ENCODE results near the gene ARHGAP32. TPM values are rescaled to one million over a fixed set of nuclear protein-coding genes. Genes with fewer than 3 reads are reported as not detected.

ARHGAP32 gene
- total RNA-seq, 1 donor from 2014 or later: 38.4 TPM

DNA sequence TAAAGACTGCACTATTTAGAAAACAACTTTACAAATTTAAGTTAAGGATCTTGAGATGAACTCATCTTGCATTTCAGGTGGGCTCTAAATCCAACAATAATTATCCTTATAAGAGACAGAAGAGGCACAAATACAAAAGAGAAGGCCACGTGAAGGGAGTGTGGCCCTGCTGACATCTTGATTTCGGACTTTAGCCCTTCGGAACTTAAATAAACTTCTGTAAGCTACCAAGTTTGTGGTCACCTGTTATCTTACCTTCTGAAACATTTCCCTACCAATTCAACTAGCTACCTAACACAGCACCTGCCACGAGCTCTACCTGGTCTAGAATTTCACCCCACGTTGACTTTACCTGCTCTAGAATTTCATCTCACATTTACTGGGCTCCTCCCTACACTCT is 42.9 kb upstream of the ARHGAP32 start:
- peaks cover 24% of the 10 kb centered on the region for H3K36me3 Mint-ChIP-seq (ENCODE audit: low read depth)
- DNase-seq (ENCODE audit: low read depth, low spot score): no peak
- TF ChIP-seq, protein P1, sequence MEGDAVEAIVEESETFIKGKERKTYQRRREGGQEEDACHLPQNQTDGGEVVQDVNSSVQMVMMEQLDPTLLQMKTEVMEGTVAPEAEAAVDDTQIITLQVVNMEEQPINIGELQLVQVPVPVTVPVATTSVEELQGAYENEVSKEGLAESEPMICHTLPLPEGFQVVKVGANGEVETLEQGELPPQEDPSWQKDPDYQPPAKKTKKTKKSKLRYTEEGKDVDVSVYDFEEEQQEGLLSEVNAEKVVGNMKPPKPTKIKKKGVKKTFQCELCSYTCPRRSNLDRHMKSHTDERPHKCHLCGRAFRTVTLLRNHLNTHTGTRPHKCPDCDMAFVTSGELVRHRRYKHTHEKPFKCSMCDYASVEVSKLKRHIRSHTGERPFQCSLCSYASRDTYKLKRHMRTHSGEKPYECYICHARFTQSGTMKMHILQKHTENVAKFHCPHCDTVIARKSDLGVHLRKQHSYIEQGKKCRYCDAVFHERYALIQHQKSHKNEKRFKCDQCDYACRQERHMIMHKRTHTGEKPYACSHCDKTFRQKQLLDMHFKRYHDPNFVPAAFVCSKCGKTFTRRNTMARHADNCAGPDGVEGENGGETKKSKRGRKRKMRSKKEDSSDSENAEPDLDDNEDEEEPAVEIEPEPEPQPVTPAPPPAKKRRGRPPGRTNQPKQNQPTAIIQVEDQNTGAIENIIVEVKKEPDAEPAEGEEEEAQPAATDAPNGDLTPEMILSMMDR (conservative IDR thresholded peaks at IDR 0.05): no peak
- peaks cover 10% of the 10 kb centered on the region for H3K9me3 Mint-ChIP-seq
- no peak overlapping the region for H3K27ac Mint-ChIP-seq (ENCODE audit: unreplicated experiment)
- H3K4me3 Mint-ChIP-seq: no peak overlapping the region
- H3K27me3 Mint-ChIP-seq (ENCODE audit: low read depth): no peaks in the 10 kb centered on the region
- no peaks in the 10 kb centered on the region for H3K4me1 Mint-ChIP-seq

DNA sequence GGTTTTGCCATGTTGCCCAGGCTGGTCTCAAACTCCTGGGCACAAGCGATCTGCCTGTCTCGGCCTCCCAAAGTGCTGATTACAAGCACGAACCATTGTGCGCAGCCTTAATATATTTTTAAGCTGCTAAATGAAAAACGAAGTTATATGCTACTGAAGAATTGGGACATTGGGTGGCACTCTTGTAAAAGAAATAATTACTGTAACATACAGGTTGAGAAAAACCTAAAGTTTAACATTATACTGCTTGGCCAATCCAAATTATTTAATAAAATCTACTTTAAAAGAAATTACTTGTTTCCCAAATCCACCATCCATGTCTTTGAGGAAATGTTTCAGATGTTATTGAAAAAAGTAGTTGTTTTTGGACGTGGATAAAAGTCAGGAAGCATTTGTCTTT is 37.9 kb upstream of the ARHGAP32 start:
- no peak overlapping the region for H3K4me3 Mint-ChIP-seq
- peaks cover 11% of the 10 kb centered on the region for H3K9me3 Mint-ChIP-seq
- no peaks in the 10 kb centered on the region for H3K27me3 Mint-ChIP-seq (ENCODE audit: low read depth)
- no peak for DNase-seq (ENCODE audit: low read depth, low spot score)
- H3K36me3 Mint-ChIP-seq (ENCODE audit: low read depth): peaks cover 24% of the 10 kb centered on the region
- H3K27ac Mint-ChIP-seq (ENCODE audit: unreplicated experiment): no peak overlapping the region
- TF ChIP-seq, protein P1 (conservative IDR thresholded peaks at IDR 0.05): no peak
- no peaks in the 10 kb centered on the region for H3K4me1 Mint-ChIP-seq

DNA sequence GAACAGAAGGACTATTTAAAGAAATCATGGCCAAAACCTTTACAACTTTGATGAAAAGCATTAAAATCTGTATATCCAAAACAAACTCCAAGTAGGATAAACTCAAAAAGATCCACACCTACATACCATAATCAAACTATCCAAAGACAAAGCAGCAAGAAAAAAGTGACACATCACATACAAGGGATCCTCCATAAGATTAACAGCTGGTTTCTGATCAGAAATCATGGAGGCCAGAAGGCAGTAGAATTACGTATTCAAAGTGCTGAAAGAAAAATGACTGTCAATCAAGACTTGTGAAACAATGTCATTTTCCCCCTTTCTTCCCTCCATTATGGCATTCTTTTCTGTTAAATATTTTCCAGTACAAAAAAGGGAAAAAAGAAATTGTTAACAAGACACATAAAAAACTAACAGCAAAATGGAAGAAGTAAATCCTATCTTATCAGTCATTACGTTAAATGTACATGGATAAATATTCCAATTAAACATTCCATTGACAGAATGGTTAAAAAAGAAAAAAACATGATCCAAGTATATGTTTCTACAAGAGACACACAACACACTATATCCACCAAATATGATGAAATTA is 34.2 kb upstream of the ARHGAP32 start:
- Mint-ChIP-seq H3K36me3 (ENCODE audit: low read depth) (peaks cover 22% of the 10 kb centered on the region), H3K4me1 (peaks cover 14% of the 10 kb centered on the region), H3K4me3 (no peak overlapping the region), H3K27me3 (ENCODE audit: low read depth) (no peaks in the 10 kb centered on the region), H3K9me3 (peaks cover 9% of the 10 kb centered on the region), H3K27ac (ENCODE audit: unreplicated experiment) (no peak overlapping the region)
- DNase-seq (ENCODE audit: low read depth, low spot score): no peak
- TF ChIP-seq, protein P1 (conservative IDR thresholded peaks at IDR 0.05): no peak

DNA sequence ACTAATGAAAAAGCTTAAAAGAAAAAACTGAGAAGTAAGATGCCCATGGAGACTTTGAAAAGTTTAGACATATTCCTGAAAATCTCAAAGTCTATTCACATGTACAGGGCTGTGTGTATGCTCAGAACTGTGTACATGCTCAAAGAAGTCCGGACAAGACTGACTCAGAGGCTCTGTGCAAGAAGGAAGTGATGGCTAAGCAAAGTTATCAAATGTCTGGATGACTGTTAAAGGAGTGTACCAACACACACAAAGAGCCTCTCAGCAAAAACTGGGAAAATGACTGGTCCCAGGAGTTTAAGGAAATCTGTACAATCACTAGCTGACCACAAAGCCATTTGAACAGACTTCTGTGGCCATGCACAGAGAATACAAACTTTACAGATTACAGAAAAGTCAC is 33.1 kb upstream of the ARHGAP32 start:
- H3K36me3 Mint-ChIP-seq (ENCODE audit: low read depth): peaks cover 22% of the 10 kb centered on the region
- no peak for DNase-seq (ENCODE audit: low read depth, low spot score)
- no peak overlapping the region for H3K4me3 Mint-ChIP-seq
- no peak overlapping the region for H3K27ac Mint-ChIP-seq (ENCODE audit: unreplicated experiment)
- TF ChIP-seq, protein P1 (conservative IDR thresholded peaks at IDR 0.05): no peak
- H3K9me3 Mint-ChIP-seq: peaks cover 9% of the 10 kb centered on the region
- no peaks in the 10 kb centered on the region for H3K27me3 Mint-ChIP-seq (ENCODE audit: low read depth)
- H3K4me1 Mint-ChIP-seq: peaks cover 17% of the 10 kb centered on the region

DNA sequence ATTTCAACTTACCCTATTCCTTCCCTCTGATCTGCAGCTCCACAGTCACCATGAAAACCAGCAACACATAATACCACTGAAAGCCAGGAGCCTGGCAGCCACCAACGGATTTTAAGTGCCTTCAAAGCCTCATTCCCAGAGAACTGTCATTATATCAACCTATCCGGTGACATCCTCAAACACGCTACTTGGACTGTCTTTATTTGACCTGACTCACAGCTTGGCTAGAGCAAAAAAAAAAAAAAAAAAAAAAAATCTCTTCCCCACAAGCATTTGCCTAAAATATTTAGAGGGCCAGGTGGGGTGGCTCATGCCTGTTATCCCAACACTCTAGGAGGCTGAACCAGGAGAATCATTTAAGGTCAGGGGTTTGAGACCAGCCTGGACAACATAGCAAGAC is 32.4 kb upstream of the ARHGAP32 start:
- H3K36me3 Mint-ChIP-seq (ENCODE audit: low read depth): peaks cover 22% of the 10 kb centered on the region
- H3K4me3 Mint-ChIP-seq: no peak overlapping the region

More for the DNA sequence above, 32.4 kb upstream of the ARHGAP32 start:
- H3K4me1 Mint-ChIP-seq: peaks cover 24% of the 10 kb centered on the region
- H3K9me3 Mint-ChIP-seq: peaks cover 9% of the 10 kb centered on the region
- H3K27me3 Mint-ChIP-seq (ENCODE audit: low read depth): no peaks in the 10 kb centered on the region
- no peak for DNase-seq (ENCODE audit: low read depth, low spot score)
- peak overlapping the region; percentile 53 for H3K27ac Mint-ChIP-seq (ENCODE audit: unreplicated experiment)
- TF ChIP-seq, protein P1 (conservative IDR thresholded peaks at IDR 0.05): no peak

All from neural crest cell (in vitro differentiated cells).